Naive thymus-derived CD4-positive, alpha-beta T cell (primary cell): Measurements from ENCODE around the gene PRSS23. TPM values are rescaled to one million over a fixed set of nuclear protein-coding genes. Genes with fewer than 3 reads are reported as not detected.

Source experiments
- ATAC-seq: fragments of 150-1000 bp; cut with Tn5 transposase; 2 replicates; pipeline ENCODE4 v1.10.0; 2021; ENCODE audit warnings: mild to moderate bottlenecking, moderate library complexity
- CTCF ChIA-PET: fragments of 350-600 bp; sonication (Branson Sonifier 250); formaldehyde crosslinking; loops from one replicate; lab custom pipeline; 2021; ENCODE audit warnings: antibody characterized with exemption; lab: Charles Lee
- POLR2A ChIA-PET: fragments of 350-600 bp; sonication (Branson Sonifier 250); formaldehyde crosslinking; loops from one replicate; lab custom pipeline; 2021; ENCODE audit warnings: antibody characterized with exemption, inconsistent platforms; lab: Charles Lee
- DNase-seq, 9 donors: peaks; one replicate each; pipeline versions ENCODE4 v3.0.0 to v3.0.0-alpha.2; 2020 to 2022; ENCODE audit warnings: mixed read lengths in 1 of 9
- H3K27ac ChIP-seq: one replicate; pipeline ENCODE4 v1.7.0; 2013; ENCODE audit warnings: mild to moderate bottlenecking, low read depth, low read length, moderate library complexity
- H3K27me3 ChIP-seq, 2 donors: one replicate each; pipeline ENCODE4 v1.7.0; 2013; ENCODE audit warnings: low read length in 2 of 2, mild to moderate bottlenecking in 2 of 2, moderate library complexity in 2 of 2; ENCODE audit not compliant: control insufficient read depth in 2 of 2, insufficient read depth in 2 of 2
- H3K36me3 ChIP-seq, 3 experiments: 1 replicate in 2 of 3; 2 replicates in 1 of 3; pipeline ENCODE4 v1.7.0; 2013; ENCODE audit warnings: low read length in 3 of 3, mild to moderate bottlenecking in 3 of 3, moderate library complexity in 1 of 3; ENCODE audit not compliant: insufficient read depth in 3 of 3, control insufficient read depth in 2 of 3
- H3K4me1 ChIP-seq, 2 donors: one replicate each; pipeline ENCODE4 v1.7.0; 2013; ENCODE audit warnings: low read length in 2 of 2, mild to moderate bottlenecking in 2 of 2, moderate library complexity in 1 of 2; ENCODE audit not compliant: control insufficient read depth in 2 of 2, insufficient read depth in 2 of 2
- H3K4me3 ChIP-seq: 2 replicates; pipeline ENCODE4 v1.7.0; 2013; ENCODE audit warnings: mild to moderate bottlenecking, low read length
- H3K9me3 ChIP-seq, 3 experiments: 1 replicate in 2 of 3; 2 replicates in 1 of 3; pipeline ENCODE4 v1.7.0; 2013; ENCODE audit warnings: low read length in 3 of 3; ENCODE audit not compliant: control insufficient read depth in 2 of 3
- H3K27ac Mint-ChIP-seq, 9 donors: one replicate each; pipeline ENCODE4 v1.8.0; 2020 to 2022; ENCODE audit warnings: mixed read lengths in 9 of 9, mild to moderate bottlenecking in 8 of 9, moderate library complexity in 5 of 9, inconsistent platforms in 2 of 9
- H3K27me3 Mint-ChIP-seq, 5 donors: one replicate each; pipeline ENCODE4 v1.8.0; 2021 to 2022; ENCODE audit warnings: mixed read lengths in 5 of 5, mild to moderate bottlenecking in 1 of 5
- H3K36me3 Mint-ChIP-seq, 5 donors: one replicate each; pipeline ENCODE4 v1.8.0; 2020 to 2022; ENCODE audit warnings: mixed read lengths in 5 of 5, mild to moderate bottlenecking in 3 of 5, inconsistent platforms in 1 of 5
- H3K4me1 Mint-ChIP-seq, 7 donors: one replicate each; pipeline ENCODE4 v1.8.0; 2020 to 2022; ENCODE audit warnings: mixed read lengths in 7 of 7, mild to moderate bottlenecking in 3 of 7, inconsistent platforms in 1 of 7
- H3K4me3 Mint-ChIP-seq, 10 donors: one replicate each; pipeline ENCODE4 v1.8.0; 2020 to 2022; ENCODE audit warnings: mild to moderate bottlenecking in 10 of 10, mixed read lengths in 10 of 10, moderate library complexity in 6 of 10, inconsistent platforms in 2 of 10
- H3K9me3 Mint-ChIP-seq, 11 donors: one replicate each; pipeline ENCODE4 v1.8.0; 2020 to 2022; ENCODE audit warnings: mixed read lengths in 11 of 11, mild to moderate bottlenecking in 4 of 11, inconsistent platforms in 1 of 11, moderate library complexity in 1 of 11
- intact Hi-C, 2 donors: fragments of 100-400 bp; cut with micrococcal nuclease; formaldehyde crosslinking; loops; one replicate each; pipeline ENCODE4 v1.15.1; 2023
- polyA plus RNA-seq, 2 donors: library from polyadenylated mRNA; unstranded; fragments of 300-500 nt; fragmentation: Illumina TruSeq; gene quantifications; one replicate each; pipeline ENCODE4 v1.2.3, GENCODE V29; 2021
- total RNA-seq, 6 experiments: library from RNA in 5 of 6; stranded (reverse) in 5 of 6; gene quantifications; 1 replicate in 5 of 6; 2 replicates in 1 of 6; pipeline ENCODE4 v1.2.3 and lab custom pipeline; 2021 to 2026

Gene PRSS23
- total and polyA plus RNA-seq, 7 experiments from 2014 or later: 0.07 to 9.7 (median 0.54) TPM

DNA sequence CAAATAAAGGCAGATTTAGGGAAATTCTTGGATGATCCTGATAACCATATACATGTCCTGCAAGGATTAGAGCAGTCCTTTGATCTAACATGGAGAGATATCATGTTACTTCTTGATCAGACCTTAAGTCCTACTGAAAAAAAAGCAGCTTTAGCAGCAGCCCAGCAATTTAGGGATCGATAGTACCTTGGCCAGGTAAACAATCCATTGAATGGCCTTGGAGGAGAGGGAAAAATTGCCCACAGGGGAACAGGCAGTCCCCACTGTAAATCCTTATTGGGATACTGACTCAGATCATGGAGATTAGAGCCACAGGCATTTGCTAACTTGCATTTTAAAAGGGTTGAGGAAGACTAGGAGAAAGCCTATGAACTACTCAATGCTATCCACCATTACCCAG lies 47.8 kb downstream of the PRSS23 start:
- H3K9me3 Mint-ChIP-seq: peaks cover 0 to 3% (median 0%) of the 10 kb centered on the region in 11 donors
- H3K27ac Mint-ChIP-seq: no peak overlapping the region

DNA sequence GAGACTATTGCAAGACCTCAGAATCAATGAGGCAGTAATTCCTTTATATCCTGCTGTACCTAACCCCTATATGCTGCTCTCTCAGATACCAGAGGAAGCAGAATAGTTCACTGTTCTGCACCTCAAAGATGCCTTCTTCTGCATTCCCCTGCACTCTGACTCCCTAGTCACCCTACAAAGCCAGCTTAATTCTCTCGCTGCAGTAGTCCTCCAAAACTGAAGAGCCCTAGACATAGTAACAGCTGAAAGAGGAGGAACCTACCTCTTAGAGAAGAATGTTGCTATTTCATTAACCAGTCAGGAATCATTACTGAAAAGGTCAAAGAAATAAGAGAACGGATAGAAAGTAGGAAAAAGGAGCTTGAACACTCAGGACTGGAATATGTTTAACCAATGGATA lies 49.3 kb downstream of the PRSS23 start:
- Histone ChIP-seq H3K4me1 (no peaks in the 10 kb centered on the region), H3K27me3 (no peaks in the 10 kb centered on the region), H3K27ac (no peak overlapping the region), H3K4me3 (no peak overlapping the region), H3K36me3 (no peaks in the 10 kb centered on the region), H3K9me3 (no peaks in the 10 kb centered on the region)
- no peak overlapping the region for H3K27ac Mint-ChIP-seq
- H3K4me1 Mint-ChIP-seq: no peaks in the 10 kb centered on the region
- POLR2A ChIA-PET: no interaction called here
- peaks cover 0 to 5% (median 4%) of the 10 kb centered on the region in 5 donors for H3K27me3 Mint-ChIP-seq
- H3K4me3 Mint-ChIP-seq: no peak overlapping the region
- H3K36me3 Mint-ChIP-seq: no peaks in the 10 kb centered on the region
- H3K9me3 Mint-ChIP-seq: peaks cover 0 to 2% (median 0%) of the 10 kb centered on the region in 11 donors
- intact Hi-C loops: no loop called here
- no peak for ATAC-seq
- CTCF ChIA-PET: no interaction called here
- no peak for DNase-seq

More for the DNA sequence above, 47.8 kb downstream of the PRSS23 start:
- ChIA-PET CTCF (no interaction called here), POLR2A (no interaction called here)
- Histone ChIP-seq H3K27ac (no peak overlapping the region), H3K4me3 (no peak overlapping the region), H3K9me3 (no peaks in the 10 kb centered on the region), H3K4me1 (no peaks in the 10 kb centered on the region), H3K36me3 (no peaks in the 10 kb centered on the region), H3K27me3 (no peaks in the 10 kb centered on the region)
- Mint-ChIP-seq H3K27me3 (peaks cover 0 to 6% (median 0%) of the 10 kb centered on the region in 5 donors), H3K36me3 (no peaks in the 10 kb centered on the region), H3K4me1 (no peaks in the 10 kb centered on the region), H3K4me3 (no peak overlapping the region)
- ATAC-seq (no peak), DNase-seq (no peak)
- intact Hi-C loops: no loop called here

Other genes with a start within 250 kb of the PRSS23 start
- gene ME3, start 127.9 kb upstream of the PRSS23 start, total RNA-seq: 10 to 100 TPM in 1 of 5 experiments, 1 to 10 TPM in 4; 2.2 to 13.7 (median 7.0) TPM
- gene ME3, start 127.9 kb upstream of the PRSS23 start, polyA plus RNA-seq: 1 to 10 TPM in 1 of 2 donors, under 1 TPM in 1; 0.48 to 2.1 TPM
- not detected for gene FZD4, start 154.9 kb downstream of the PRSS23 start, total RNA-seq
- gene FZD4, start 154.9 kb downstream of the PRSS23 start, polyA plus RNA-seq: not detected
- gene TMEM135, start 237.4 kb downstream of the PRSS23 start, total RNA-seq: 10 to 100 TPM in 4 of 5 experiments, 1 to 10 TPM in 1; 8.3 to 26.8 (median 12.8) TPM
- 1 to 10 TPM; 3.4 to 6.8 TPM for gene TMEM135, start 237.4 kb downstream of the PRSS23 start, polyA plus RNA-seq